ENCODE data around the gene SLC22A15. TPM values are rescaled to one million over a fixed set of nuclear protein-coding genes. Genes with fewer than 3 reads are reported as not detected.
"Not testable (repeated sequence)": the region's sequence is repeated elsewhere in the genome, so short reads cannot be mapped to it uniquely, and the experiment has no call there.

SLC22A15 gene
- polyA plus RNA-seq, 1 donor from 2014 or later, result 3.1 TPM

DNA sequence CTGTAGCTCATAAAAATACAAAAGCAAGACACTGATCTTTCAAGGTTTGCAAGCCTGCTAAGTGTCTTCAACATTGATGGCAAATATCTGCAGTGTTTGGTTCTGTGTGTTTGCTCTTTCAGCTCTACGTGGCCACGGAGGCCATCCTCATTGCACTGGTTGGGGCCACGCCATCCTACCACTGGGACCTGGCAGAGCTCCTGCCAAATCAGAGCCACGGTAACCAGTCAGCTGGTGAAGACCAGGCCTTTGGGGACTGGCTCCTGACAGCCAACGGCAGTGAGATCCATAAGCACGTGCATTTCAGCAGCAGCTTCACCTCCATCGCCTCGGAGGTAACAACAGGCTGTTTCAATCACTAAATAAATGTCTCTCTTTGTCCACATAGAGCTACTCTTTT is 15.6 kb downstream of the SLC22A15 start:
- Histone ChIP-seq H3K9me3 (ENCODE audit: low read length) (no peaks in the 10 kb centered on the region), H3K27me3 (ENCODE audit: insufficient read depth, low read depth, low read length) (no peaks in the 10 kb centered on the region), H4K20me1 (ENCODE audit: insufficient read depth) (no peaks in the 10 kb centered on the region), H3K9ac (ENCODE audit: low read length) (no peak overlapping the region), H3K36me3 (ENCODE audit: insufficient read depth, low read length) (no peaks in the 10 kb centered on the region), H2AFZ (ENCODE audit: low read depth, low read length) (no peak overlapping the region), H3K9me2 (ENCODE audit: insufficient read depth, low read length) (no peaks in the 10 kb centered on the region), H3K4me2 (ENCODE audit: low read length) (no peak overlapping the region), H3F3A (ENCODE audit: insufficient read depth, low read length, poor library complexity, severe bottlenecking) (no peaks in the 10 kb centered on the region), H3K4me3 (ENCODE audit: low read length) (no peak overlapping the region), H3K27ac (ENCODE audit: low read length) (no peak overlapping the region), H3K79me2 (replicated peaks; ENCODE audit: insufficient read depth, low read length) (no peaks in the 10 kb centered on the region)
- TF ChIP-seq, protein P1, sequence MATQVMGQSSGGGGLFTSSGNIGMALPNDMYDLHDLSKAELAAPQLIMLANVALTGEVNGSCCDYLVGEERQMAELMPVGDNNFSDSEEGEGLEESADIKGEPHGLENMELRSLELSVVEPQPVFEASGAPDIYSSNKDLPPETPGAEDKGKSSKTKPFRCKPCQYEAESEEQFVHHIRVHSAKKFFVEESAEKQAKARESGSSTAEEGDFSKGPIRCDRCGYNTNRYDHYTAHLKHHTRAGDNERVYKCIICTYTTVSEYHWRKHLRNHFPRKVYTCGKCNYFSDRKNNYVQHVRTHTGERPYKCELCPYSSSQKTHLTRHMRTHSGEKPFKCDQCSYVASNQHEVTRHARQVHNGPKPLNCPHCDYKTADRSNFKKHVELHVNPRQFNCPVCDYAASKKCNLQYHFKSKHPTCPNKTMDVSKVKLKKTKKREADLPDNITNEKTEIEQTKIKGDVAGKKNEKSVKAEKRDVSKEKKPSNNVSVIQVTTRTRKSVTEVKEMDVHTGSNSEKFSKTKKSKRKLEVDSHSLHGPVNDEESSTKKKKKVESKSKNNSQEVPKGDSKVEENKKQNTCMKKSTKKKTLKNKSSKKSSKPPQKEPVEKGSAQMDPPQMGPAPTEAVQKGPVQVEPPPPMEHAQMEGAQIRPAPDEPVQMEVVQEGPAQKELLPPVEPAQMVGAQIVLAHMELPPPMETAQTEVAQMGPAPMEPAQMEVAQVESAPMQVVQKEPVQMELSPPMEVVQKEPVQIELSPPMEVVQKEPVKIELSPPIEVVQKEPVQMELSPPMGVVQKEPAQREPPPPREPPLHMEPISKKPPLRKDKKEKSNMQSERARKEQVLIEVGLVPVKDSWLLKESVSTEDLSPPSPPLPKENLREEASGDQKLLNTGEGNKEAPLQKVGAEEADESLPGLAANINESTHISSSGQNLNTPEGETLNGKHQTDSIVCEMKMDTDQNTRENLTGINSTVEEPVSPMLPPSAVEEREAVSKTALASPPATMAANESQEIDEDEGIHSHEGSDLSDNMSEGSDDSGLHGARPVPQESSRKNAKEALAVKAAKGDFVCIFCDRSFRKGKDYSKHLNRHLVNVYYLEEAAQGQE (IDR thresholded peaks at IDR 0.05; ENCODE audit: borderline replicate concordance), result no peak
- TF ChIP-seq RAD21 (conservative IDR thresholded peaks at IDR 0.05), result no peak

DNA sequence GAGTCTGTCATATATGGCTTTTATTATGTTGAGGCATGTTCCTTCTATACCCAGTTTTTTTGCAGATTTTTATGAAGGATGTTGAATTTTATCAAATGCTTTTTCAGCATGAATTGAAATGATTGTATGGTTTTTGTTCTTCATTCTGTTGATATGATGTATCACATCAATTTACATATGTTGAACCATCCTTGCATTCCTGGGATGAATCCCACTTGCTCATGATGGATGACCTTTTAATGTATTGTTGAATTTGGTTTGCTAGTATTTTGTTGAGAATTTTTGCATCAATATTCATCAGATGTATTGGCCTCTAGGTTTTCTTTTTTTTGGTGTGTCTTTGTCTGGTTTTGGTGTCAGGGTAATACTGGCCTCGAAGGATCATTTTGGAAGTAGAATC is 21.6 kb downstream of the SLC22A15 start:
- not testable (repeated sequence) for H4K20me1 ChIP-seq (ENCODE audit: insufficient read depth); H3K9me3 ChIP-seq (ENCODE audit: low read length); H3K36me3 ChIP-seq (ENCODE audit: insufficient read depth, low read length); H3K9ac ChIP-seq (ENCODE audit: low read length); H3K79me2 ChIP-seq (replicated peaks; ENCODE audit: insufficient read depth, low read length); H2AFZ ChIP-seq (ENCODE audit: low read depth, low read length); H3K27me3 ChIP-seq (ENCODE audit: insufficient read depth, low read depth, low read length); H3K4me2 ChIP-seq (ENCODE audit: low read length); H3K4me3 ChIP-seq (ENCODE audit: low read length); H3F3A ChIP-seq (ENCODE audit: insufficient read depth, low read length, poor library complexity, severe bottlenecking); H3K27ac ChIP-seq (ENCODE audit: low read length); H3K9me2 ChIP-seq (ENCODE audit: insufficient read depth, low read length)

DNA sequence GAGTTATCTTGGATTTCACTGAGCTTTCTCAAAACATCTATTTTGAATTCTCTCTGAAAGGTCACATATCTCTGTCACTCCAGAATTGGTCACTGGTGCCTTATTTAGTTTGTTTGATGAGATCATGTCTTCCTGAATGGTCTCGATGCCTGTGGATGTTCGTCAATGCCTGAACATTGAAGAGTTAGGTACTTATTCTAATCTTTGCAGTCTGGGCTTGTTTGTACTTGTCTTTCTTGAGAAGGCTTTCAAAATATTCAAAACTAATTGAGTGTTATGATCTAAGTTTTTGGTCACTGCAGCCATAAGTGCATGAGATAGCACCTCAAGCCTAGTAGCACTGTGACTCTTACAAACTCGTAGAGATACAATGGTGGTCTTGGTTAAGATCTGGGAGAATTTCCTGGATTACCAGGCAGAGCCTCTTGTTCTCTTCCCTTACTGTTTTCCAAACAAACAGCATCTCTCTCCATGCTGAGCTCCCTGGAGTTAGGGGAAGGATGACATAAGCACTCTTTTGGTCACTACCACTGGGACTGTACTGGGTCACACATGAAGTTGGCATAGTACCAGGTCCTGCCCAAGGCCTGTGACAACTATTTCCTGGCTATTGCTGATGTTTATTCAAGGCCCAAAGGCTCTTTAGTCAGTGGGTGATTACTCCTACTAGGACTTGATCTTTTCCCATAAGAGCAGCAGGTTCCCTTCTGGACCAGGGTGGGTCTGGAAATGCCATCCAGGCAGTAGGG is 25.6 kb downstream of the SLC22A15 start:
- Histone ChIP-seq H3F3A (ENCODE audit: insufficient read depth, low read length, poor library complexity, severe bottlenecking) (no peaks in the 10 kb centered on the region), H3K4me3 (ENCODE audit: low read length) (no peak overlapping the region), H3K4me2 (ENCODE audit: low read length) (no peak overlapping the region), H4K20me1 (ENCODE audit: insufficient read depth) (no peaks in the 10 kb centered on the region), H2AFZ (ENCODE audit: low read depth, low read length) (no peak overlapping the region), H3K36me3 (ENCODE audit: insufficient read depth, low read length) (no peaks in the 10 kb centered on the region), H3K9me2 (ENCODE audit: insufficient read depth, low read length) (no peaks in the 10 kb centered on the region), H3K9ac (ENCODE audit: low read length) (no peak overlapping the region), H3K27me3 (ENCODE audit: insufficient read depth, low read depth, low read length) (no peaks in the 10 kb centered on the region), H3K9me3 (ENCODE audit: low read length) (no peaks in the 10 kb centered on the region), H3K79me2 (replicated peaks; ENCODE audit: insufficient read depth, low read length) (no peaks in the 10 kb centered on the region), H3K27ac (ENCODE audit: low read length) (no peak overlapping the region)
- TF ChIP-seq POLR2AphosphoS5 (IDR thresholded peaks at IDR 0.05) (no peak), MXI1 (conservative IDR thresholded peaks at IDR 0.05; ENCODE audit: poor library complexity, severe bottlenecking) (no peak), SMC3 (conservative IDR thresholded peaks at IDR 0.05; ENCODE audit: poor library complexity) (no peak), EZH2 (IDR thresholded peaks at IDR 0.05; ENCODE audit: borderline replicate concordance, insufficient read depth, low read length, poor library complexity, severe bottlenecking) (no peak), EP300 (conservative IDR thresholded peaks at IDR 0.05; ENCODE audit: poor library complexity, severe bottlenecking) (no peak)
